Measurements from ENCODE around the gene CCDC85C.

CCDC85C gene

GRCh38 chr14:99604766-99605298, 825 bp upstream of the CCDC85C start:
- DNase-seq = peak; percentile 42 to 53

- peak; percentile 92 to 95 for DNase-seq
These were observed 315 bp upstream of the CCDC85C start for GRCh38 chr14:99604278-99604765.

GRCh38 chr14:99602788-99603415, 1.1 kb downstream of the CCDC85C start:
- DNase-seq = no peak

GRCh38 chr14:99602054-99602787, 1.8 kb downstream of the CCDC85C start:
- no peak for DNase-seq

- no peak for DNase-seq
These were observed 2.6 kb downstream of the CCDC85C start for GRCh38 chr14:99601361-99601831.

- no peak for DNase-seq
These were observed 3.6 kb downstream of the CCDC85C start for GRCh38 chr14:99600232-99600888.

GRCh38 chr14:99599393-99599792, 4.6 kb downstream of the CCDC85C start:
- no peak for DNase-seq

- no peak for DNase-seq
These were observed 5.2 kb downstream of the CCDC85C start for GRCh38 chr14:99598774-99599173.

- no peak for DNase-seq
These were observed 6.0 kb downstream of the CCDC85C start for GRCh38 chr14:99597911-99598600.

- DNase-seq = no peak
These were observed 7.2 kb downstream of the CCDC85C start for GRCh38 chr14:99596772-99597171.

- DNase-seq = no peak
These were observed 7.9 kb downstream of the CCDC85C start for GRCh38 chr14:99596071-99596627.

GRCh38 chr14:99595524-99595923, 8.5 kb downstream of the CCDC85C start:
- no peak for DNase-seq

GRCh38 chr14:99595034-99595433, 9.0 kb downstream of the CCDC85C start:
- DNase-seq = peak in 1 of 2 donors; percentile 25

GRCh38 chr14:99593971-99594841, 9.8 kb downstream of the CCDC85C start:
- DNase-seq = no peak

- no peak for DNase-seq
These were observed 10.9 kb downstream of the CCDC85C start for GRCh38 chr14:99592933-99593753.

GRCh38 chr14:99592394-99592793, 11.6 kb downstream of the CCDC85C start:
- no peak for DNase-seq

GRCh38 chr14:99590746-99591555, 13.1 kb downstream of the CCDC85C start:
- no peak for DNase-seq

GRCh38 chr14:99589651-99590530, 14.1 kb downstream of the CCDC85C start:
- no peak for DNase-seq

GRCh38 chr14:99589031-99589441, 15.0 kb downstream of the CCDC85C start:
- no peak for DNase-seq

All from activated CD4-positive, alpha-beta T cell treated with anti-CD3 and anti-CD28 coated beads for 4 hours (primary cell).